GM06990 (cell line): ENCODE measurements around the gene CCDC73.

Experiments used
- DNase-seq: peaks from one replicate; pipeline ENCODE4 v3.0.0-alpha.2; 2011; ENCODE audit not compliant: insufficient read length; ENCODE audit errors: extremely low read depth
- H3K27me3 ChIP-seq: replicated peaks from 2 replicates; pipeline ENCODE4 v1.6.0; 2011; ENCODE audit warnings: low read length; ENCODE audit not compliant: control insufficient read depth, insufficient read depth
- H3K36me3 ChIP-seq: 2 replicates; pipeline ENCODE4 v1.5.1; 2011; ENCODE audit warnings: low read length; ENCODE audit not compliant: control insufficient read depth, insufficient read depth
- H3K4me3 ChIP-seq: replicated peaks from 2 replicates; pipeline ENCODE4 v1.5.1; 2011; ENCODE audit warnings: low read depth, mild to moderate bottlenecking, control low read depth, low read length
- CTCF ChIP-seq: IDR thresholded peaks from 2 replicates; pipeline ENCODE4 v1.5.1; 2011; ENCODE audit warnings: low read length, control low read depth, mild to moderate bottlenecking, inconsistent platforms; ENCODE audit not compliant: insufficient read depth, poor library complexity, severe bottlenecking

The CCDC73 gene

DNA sequence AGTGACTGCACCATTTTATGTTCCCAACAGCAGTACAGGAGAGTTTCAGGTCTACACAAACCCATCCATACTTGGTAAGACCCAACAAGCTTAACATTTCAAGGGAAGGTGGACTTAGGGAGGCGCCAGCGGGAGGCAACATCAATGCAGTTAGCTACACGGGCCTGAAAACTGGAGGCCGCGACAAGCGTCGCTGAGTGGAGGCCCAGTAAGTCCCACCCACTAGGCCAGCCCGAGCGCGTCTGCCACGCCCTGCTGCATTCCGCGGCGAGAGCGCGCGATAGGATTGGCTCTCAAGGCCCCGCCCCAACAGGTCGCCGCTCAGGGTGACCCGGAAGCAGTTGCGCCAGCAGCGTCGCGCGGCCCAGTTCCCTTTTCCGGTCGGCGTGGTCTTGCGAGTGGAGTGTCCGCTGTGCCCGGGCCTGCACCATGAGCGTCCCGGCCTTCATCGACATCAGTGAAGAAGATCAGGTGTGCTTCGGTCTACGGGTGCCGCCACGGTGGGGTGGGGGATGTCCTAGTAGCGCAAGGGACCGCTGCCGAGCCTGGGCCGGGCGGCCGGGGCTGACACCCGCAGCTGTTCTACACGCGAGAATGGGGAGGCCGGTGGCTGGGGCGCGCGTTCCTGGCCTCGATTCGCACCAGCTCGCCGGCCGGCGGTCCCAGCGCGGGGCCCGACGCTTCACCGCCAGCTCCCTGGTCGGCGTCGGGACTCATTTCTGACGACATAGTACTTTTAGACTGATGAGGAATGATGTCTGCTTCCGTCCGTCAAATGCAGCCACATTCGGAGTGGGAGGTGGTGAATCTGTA is 210.8 kb downstream of the CCDC73 start, which contains the start of gene EIF3M:
Gene EIF3M (plus strand): TSS at position 373 of the 813 bp plus-strand sequence. CDS start 57 bp downstream, at position 430.
- no peaks in the 10 kb centered on the region for H3K27me3 ChIP-seq
- peak; percentile 98 for DNase-seq
- no peak for TF ChIP-seq CTCF
- H3K4me3 ChIP-seq, result peak within 1 kb of the TSS; percentile 94
- H3K36me3 ChIP-seq, result peaks cover under 1% of the 10 kb centered on the region

- Histone ChIP-seq H3K27me3 (no peaks in the 10 kb centered on the region), H3K4me3 (no peak overlapping the region), H3K36me3 (no peaks in the 10 kb centered on the region)
- no peak for DNase-seq
- no peak for TF ChIP-seq CTCF
These were observed 212.9 kb downstream of the CCDC73 start for GRCh38 chr11:32581556-32581955.

- TF ChIP-seq CTCF, result no peak
These were observed 213.5 kb downstream of the CCDC73 start for GRCh38 chr11:32580967-32581366.

GRCh38 chr11:32576456-32576855 is 218.0 kb downstream of the CCDC73 start:
- Histone ChIP-seq H3K27me3 (no peaks in the 10 kb centered on the region), H3K36me3 (no peaks in the 10 kb centered on the region), H3K4me3 (no peak overlapping the region)
- TF ChIP-seq CTCF, result no peak
- DNase-seq, result no peak

More at GRCh38 chr11:32580967-32581366, 213.5 kb downstream of the CCDC73 start:
- no peak for DNase-seq
- Histone ChIP-seq H3K4me3 (no peak overlapping the region), H3K36me3 (no peaks in the 10 kb centered on the region), H3K27me3 (no peaks in the 10 kb centered on the region)

- Histone ChIP-seq H3K4me3 (no peak overlapping the region), H3K27me3 (no peaks in the 10 kb centered on the region), H3K36me3 (no peaks in the 10 kb centered on the region)
- TF ChIP-seq CTCF, result no peak
- DNase-seq, result no peak
These were observed 219.4 kb downstream of the CCDC73 start for GRCh38 chr11:32575070-32575469.
